H54 (cell line): ENCODE results near the gene AP2S1.
"Not testable (repeated sequence)": the region's sequence is repeated elsewhere in the genome, so short reads cannot be mapped to it uniquely, and the experiment has no call there.

Experiments
- DNase-seq: peaks from one replicate; pipeline ENCODE4 v3.0.0; 2011; ENCODE audit warnings: low spot score, mixed read lengths; ENCODE audit not compliant: insufficient read length
- FAIRE-seq: peaks from 3 replicates; lab custom pipeline; 2011; peaks lifted over from hg19 to GRCh38; lab: Jason Lieb, UNC
- POLR2A ChIP-seq: IDR thresholded peaks from 2 replicates; pipeline ENCODE4 v1.6.1; 2011; ENCODE audit warnings: low read depth, mild to moderate bottlenecking, low read length

Gene AP2S1

GRCh38 chr19:46880431-46880830 is 29.8 kb upstream of the AP2S1 start:
- DNase-seq, result no peak
- TF ChIP-seq POLR2A, result no peak
- no peak for FAIRE-seq

DNA sequence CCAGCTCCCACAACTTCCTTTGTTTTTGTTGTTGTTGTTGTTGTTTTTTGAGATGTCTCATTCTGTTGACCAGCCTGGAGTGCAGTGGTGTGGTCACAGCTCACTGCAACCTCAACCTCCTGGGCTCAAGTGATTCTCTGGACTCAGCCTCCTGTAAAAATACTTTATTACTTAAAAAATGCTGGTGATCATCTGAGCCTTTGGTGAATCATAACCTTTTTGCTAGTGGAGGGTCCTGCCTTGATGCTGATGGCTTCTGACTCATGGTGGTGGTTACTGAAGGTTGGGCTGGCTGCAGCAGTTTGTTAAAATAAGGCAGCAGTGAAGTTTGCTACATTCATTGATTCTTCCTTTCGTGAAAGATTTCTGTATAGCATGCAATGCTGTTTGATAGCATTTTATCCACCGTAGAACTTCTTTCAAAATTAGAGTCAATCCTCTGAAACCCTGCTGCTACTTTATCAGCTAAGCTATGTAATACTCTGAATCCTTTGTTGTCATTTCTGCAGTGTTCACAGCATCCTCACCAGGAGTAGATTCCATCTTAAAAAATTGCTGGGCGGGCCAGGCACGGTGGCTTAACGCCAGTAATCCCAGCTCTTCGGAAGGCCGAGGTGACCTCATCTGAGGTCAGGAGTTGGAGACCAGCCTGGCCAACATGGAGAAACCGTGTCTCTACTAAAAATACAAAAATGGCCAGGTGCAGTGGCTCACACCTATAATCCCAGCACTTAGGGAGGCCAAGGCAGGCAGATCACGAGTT is 28.1 kb upstream of the AP2S1 start:
- DNase-seq (no peak), FAIRE-seq (peak; percentile 74)
- TF ChIP-seq POLR2A, result no peak

DNA sequence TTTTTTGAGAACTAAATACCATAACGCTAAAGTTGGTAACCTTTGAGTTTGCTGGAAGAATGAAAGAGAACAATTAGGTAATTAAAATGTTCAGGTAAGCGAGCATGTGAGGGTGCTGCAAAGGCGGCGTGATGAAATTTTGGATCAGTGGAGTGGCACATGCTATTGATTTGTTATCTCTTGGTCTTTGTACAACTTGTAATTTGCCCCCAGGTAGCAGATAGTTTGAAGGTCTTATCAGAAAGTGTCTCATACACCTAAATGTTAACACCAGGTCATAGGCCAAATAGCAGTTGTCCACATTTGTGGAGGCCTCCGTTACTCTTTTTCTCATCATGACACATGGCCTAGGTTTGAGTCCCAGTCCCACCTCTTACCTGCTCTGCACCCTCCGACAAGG is 25.0 kb upstream of the AP2S1 start:
- DNase-seq (no peak), FAIRE-seq (no peak)
- TF ChIP-seq POLR2A, result no peak

- DNase-seq (no peak), FAIRE-seq (no peak)
- no peak for TF ChIP-seq POLR2A
Measured at GRCh38 chr19:46875234-46875633, 24.6 kb upstream of the AP2S1 start.

DNA sequence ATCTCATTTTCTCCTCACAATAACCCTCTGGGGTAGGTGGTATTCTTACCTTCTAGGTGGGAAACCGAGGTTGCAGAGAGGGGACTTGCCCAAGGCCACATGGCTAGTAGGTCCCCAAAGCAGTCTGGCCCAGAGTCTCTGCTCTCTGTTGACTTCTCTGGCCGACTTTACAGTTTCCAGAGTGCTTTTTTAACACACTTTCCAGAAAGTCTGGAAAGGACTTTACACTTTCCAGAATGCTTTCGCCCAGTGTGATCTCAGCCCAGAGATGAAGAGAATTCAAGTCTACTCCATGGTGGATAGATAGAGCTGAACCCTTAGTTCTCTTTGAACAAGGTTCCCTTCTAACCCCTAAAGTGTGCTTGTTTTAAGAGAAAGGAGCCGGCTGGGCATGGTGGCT is 22.3 kb upstream of the AP2S1 start:
- DNase-seq, result no peak
- no peak for FAIRE-seq
- no peak for TF ChIP-seq POLR2A

- not testable (repeated sequence) for FAIRE-seq, DNase-seq
Measured at GRCh38 chr19:46871173-46871572, 20.5 kb upstream of the AP2S1 start.

- no peak for DNase-seq
- no peak for TF ChIP-seq POLR2A
- no peak for FAIRE-seq
Measured at GRCh38 chr19:46868025-46868802, 17.6 kb upstream of the AP2S1 start.

- FAIRE-seq, result no peak
- DNase-seq, result no peak
- no peak for TF ChIP-seq POLR2A
Measured at GRCh38 chr19:46867170-46867569, 16.5 kb upstream of the AP2S1 start.

- TF ChIP-seq POLR2A, result no peak
- no peak for FAIRE-seq
- no peak for DNase-seq
Measured at GRCh38 chr19:46866407-46867136, 15.9 kb upstream of the AP2S1 start.

- no peak for DNase-seq
- no peak for TF ChIP-seq POLR2A
- no peak for FAIRE-seq
Measured at GRCh38 chr19:46863818-46864629, 13.4 kb upstream of the AP2S1 start.

DNA sequence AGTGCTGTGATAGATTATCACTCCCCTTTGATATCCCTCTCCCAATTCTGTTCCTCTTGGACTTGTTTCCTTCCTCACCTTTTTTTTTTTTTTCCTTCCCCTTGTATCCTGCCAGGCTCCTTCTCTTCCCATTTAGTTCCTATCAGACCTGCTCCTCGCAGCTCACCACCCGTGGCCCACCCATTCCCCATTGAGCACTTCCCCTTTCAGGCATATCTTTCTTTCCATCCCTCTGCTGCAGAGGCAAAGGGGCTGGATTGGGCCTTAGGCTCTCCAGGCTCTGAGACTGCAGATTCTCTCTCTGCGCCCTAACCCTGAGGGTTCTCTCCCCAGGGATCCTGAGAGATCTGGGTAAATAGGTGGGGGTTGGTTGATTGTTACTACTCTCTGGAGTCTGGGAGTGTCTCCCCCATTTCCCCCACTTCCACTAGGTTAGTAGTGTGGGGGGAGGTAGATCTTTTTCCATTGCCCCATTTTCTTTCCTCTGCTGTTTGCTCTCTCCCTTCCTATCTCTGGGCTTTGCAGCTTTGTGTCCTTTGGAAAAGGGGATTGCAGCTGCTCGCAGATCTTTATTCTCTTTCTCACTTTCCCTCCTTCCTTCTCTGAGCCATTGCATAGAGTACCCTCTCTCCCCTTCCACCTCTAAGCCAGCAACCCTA is 12.5 kb upstream of the AP2S1 start:
- TF ChIP-seq POLR2A, result no peak
- DNase-seq, result no peak
- no peak for FAIRE-seq

DNA sequence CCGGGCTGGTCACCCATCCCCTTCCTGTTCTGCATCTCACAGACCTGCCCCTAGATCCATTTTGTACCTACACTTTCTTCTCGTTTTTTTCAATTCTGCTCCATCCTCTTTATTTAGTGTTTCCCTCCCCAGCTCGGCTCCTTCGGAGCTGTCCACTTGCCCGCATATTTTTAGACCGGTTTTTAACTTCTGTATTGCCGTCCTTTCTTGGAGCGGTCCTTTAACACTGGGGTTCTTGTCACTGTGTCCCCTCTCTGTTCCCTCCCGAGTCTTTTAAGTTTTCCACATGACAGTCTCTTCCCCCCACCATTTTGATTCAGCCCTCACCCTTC is 11.8 kb upstream of the AP2S1 start:
- FAIRE-seq (no peak), DNase-seq (no peak)
- no peak for TF ChIP-seq POLR2A
